ENCODE measurements around the gene COL18A1.

Gene COL18A1

GRCh38 chr21:45358711-45359310 lies 46.2 kb upstream of the COL18A1 start:
- TF ChIP-seq ZFX (IDR thresholded peaks at IDR 0.05) (no peak), CTCF (conservative IDR thresholded peaks at IDR 0.05) (no peak)
- no peak overlapping the region for H3K27ac ChIP-seq

GRCh38 chr21:45359451-45360217 lies 45.3 kb upstream of the COL18A1 start:
- no peak overlapping the region for H3K27ac ChIP-seq
- no peak for TF ChIP-seq ZFX (IDR thresholded peaks at IDR 0.05)
- TF ChIP-seq CTCF (conservative IDR thresholded peaks at IDR 0.05): no peak

GRCh38 chr21:45361033-45361997 lies 43.6 kb upstream of the COL18A1 start:
- TF ChIP-seq ZFX (IDR thresholded peaks at IDR 0.05): no peak
- no peak for TF ChIP-seq CTCF (conservative IDR thresholded peaks at IDR 0.05)
- no peak overlapping the region for H3K27ac ChIP-seq

GRCh38 chr21:45362077-45362747 lies 42.8 kb upstream of the COL18A1 start:
- TF ChIP-seq CTCF (conservative IDR thresholded peaks at IDR 0.05) (no peak), ZFX (IDR thresholded peaks at IDR 0.05) (no peak)
- no peak overlapping the region for H3K27ac ChIP-seq

GRCh38 chr21:45362748-45363145 lies 42.2 kb upstream of the COL18A1 start:
- H3K27ac ChIP-seq: no peak overlapping the region; the same call in 1 of the 2 replicates
- TF ChIP-seq ZFX (IDR thresholded peaks at IDR 0.05) (no peak), CTCF (conservative IDR thresholded peaks at IDR 0.05) (no peak)

GRCh38 chr21:45363272-45363671 lies 41.7 kb upstream of the COL18A1 start:
- H3K27ac ChIP-seq: peak overlapping the region; percentile 76

- peak overlapping the region; percentile 76 for H3K27ac ChIP-seq
Measured at GRCh38 chr21:45363921-45364467, 41.0 kb upstream of the COL18A1 start.

More at GRCh38 chr21:45363921-45364467, 41.0 kb upstream of the COL18A1 start:
- TF ChIP-seq CTCF (conservative IDR thresholded peaks at IDR 0.05) (no peak), ZFX (IDR thresholded peaks at IDR 0.05) (no peak; the same call in 1 of the 2 replicates)
